WTC11 (cell line): ENCODE data around the gene GLB1L3.

ENCODE experiments used
- ATF1 ChIP-seq: sonication (generic); formaldehyde crosslinking; IDR thresholded peaks from 2 replicates; pipeline ENCODE4 v1.8.1; 2023; ENCODE audit warnings: mild to moderate bottlenecking, moderate library complexity, missing genetic modification reagents
- EMX1 ChIP-seq: fragments of 250-450 bp; sonication (Bioruptor Pico); IDR thresholded peaks from 2 replicates; pipeline ENCODE4 v1.8.0; 2021; ENCODE audit warnings: mild to moderate bottlenecking
- KAT7 ChIP-seq: sonication (generic); formaldehyde crosslinking; IDR thresholded peaks from 2 replicates; pipeline ENCODE4 v1.8.1; 2023; ENCODE audit warnings: missing genetic modification reagents, mild to moderate bottlenecking, borderline replicate concordance
- NFE2L1 ChIP-seq: sonication (generic); formaldehyde crosslinking; IDR thresholded peaks from 2 replicates; pipeline ENCODE4 v1.8.1; 2023; ENCODE audit warnings: missing genetic modification reagents
- NR3C1 ChIP-seq: sonication (generic); formaldehyde crosslinking; conservative IDR thresholded peaks from 2 replicates; pipeline ENCODE4 v1.8.1; 2023; ENCODE audit warnings: low read depth, mild to moderate bottlenecking, missing genetic modification reagents
- TP53 ChIP-seq: sonication (generic); formaldehyde crosslinking; IDR thresholded peaks from 2 replicates; pipeline ENCODE4 v1.8.1; 2023; ENCODE audit warnings: mild to moderate bottlenecking, missing genetic modification reagents
- ZNF671 ChIP-seq: fragments of 250-450 bp; sonication (Bioruptor Pico); IDR thresholded peaks from 2 replicates; pipeline ENCODE4 v1.8.0; 2021; ENCODE audit warnings: mild to moderate bottlenecking
- TF ChIP-seq, protein P1 (sequence below): fragments of 200-600 bp; IDR thresholded peaks from 2 replicates; pipeline ENCODE4 v1.8.0; 2022; ENCODE audit warnings: antibody characterized with exemption
- TF ChIP-seq, protein P2 (sequence below): fragments of 250-450 bp; sonication (Bioruptor Pico); IDR thresholded peaks from 2 replicates; pipeline ENCODE4 v1.9.0; 2021; ENCODE audit warnings: moderate library complexity, mild to moderate bottlenecking, inconsistent platforms, borderline replicate concordance
- TF ChIP-seq, protein P3 (sequence below): sonication (generic); formaldehyde crosslinking; IDR thresholded peaks from 2 replicates; pipeline ENCODE4 v1.8.0; 2022; ENCODE audit warnings: mild to moderate bottlenecking, missing genetic modification reagents
- TF ChIP-seq, protein P4 (sequence below): fragments of 250-450 bp; sonication (Bioruptor Pico); conservative IDR thresholded peaks from 2 replicates; pipeline ENCODE4 v1.9.0; 2021; ENCODE audit warnings: mild to moderate bottlenecking

DNA sequence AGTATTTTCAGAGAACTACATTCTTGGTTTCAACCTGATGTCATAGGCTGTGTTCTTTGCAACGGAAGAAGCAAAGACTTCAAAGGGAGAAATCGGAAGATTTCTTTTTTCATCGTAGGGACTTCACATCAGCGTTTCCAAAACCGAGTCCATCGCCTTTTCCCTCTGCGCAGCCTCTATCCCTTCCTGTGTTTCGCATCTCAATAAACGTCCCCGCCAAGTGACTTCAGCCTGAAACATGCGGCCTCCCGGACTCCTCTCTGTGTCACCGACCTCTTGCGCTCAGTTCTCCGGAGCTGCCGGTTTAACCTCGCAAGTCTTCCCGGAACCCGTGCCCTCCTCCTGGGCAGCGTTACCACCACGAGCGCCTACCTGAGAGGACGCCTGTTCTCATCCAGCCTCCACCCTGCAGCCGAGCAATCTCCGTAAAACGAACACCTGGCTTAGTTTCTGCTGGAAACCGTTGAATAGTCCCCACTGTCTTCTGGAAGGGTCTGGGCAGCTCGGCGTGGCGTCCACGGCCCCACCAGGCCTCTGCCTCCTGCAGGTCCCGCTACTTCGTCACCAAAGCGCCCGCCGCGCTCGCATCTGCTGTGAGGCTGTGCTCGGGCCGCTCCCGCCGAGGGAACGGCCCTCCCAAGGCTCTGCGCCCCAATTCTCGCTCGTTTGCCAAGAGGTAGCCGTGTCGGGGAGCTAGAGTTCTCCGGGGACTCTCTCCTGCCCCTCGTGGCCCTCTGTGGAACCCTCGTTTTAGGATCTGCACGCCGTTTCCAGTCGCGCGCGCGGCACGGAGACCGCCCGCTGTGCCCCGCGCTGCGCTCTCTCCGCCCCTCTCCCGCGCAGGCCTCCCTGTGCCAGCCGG lies at the start of gene GLB1L3:
- TF ChIP-seq, protein P1, sequence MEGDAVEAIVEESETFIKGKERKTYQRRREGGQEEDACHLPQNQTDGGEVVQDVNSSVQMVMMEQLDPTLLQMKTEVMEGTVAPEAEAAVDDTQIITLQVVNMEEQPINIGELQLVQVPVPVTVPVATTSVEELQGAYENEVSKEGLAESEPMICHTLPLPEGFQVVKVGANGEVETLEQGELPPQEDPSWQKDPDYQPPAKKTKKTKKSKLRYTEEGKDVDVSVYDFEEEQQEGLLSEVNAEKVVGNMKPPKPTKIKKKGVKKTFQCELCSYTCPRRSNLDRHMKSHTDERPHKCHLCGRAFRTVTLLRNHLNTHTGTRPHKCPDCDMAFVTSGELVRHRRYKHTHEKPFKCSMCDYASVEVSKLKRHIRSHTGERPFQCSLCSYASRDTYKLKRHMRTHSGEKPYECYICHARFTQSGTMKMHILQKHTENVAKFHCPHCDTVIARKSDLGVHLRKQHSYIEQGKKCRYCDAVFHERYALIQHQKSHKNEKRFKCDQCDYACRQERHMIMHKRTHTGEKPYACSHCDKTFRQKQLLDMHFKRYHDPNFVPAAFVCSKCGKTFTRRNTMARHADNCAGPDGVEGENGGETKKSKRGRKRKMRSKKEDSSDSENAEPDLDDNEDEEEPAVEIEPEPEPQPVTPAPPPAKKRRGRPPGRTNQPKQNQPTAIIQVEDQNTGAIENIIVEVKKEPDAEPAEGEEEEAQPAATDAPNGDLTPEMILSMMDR, result no peak
- TF ChIP-seq KAT7 (0 out of 2 replicates have a peak, but pooled peaks have one; percentile 50), EMX1 (CRISPR knock-in tag) (no peak), TP53 (CRISPR knock-in tag) (0 out of 2 replicates have a peak, but pooled peaks have one; percentile 24), NFE2L1 (CRISPR knock-in tag) (no peak), ZNF671 (no peak), NR3C1 (no peak), ATF1 (0 out of 2 replicates have a peak, but pooled peaks have one; percentile 6)
- TF ChIP-seq, protein P2, sequence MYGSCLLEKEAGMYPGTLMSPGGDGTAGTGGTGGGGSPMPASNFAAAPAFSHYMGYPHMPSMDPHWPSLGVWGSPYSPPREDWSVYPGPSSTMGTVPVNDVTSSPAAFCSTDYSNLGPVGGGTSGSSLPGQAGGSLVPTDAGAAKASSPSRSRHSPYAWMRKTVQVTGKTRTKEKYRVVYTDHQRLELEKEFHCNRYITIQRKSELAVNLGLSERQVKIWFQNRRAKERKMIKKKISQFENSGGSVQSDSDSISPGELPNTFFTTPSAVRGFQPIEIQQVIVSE (CRISPR knock-in tag), result no peak
- TF ChIP-seq, protein P3, sequence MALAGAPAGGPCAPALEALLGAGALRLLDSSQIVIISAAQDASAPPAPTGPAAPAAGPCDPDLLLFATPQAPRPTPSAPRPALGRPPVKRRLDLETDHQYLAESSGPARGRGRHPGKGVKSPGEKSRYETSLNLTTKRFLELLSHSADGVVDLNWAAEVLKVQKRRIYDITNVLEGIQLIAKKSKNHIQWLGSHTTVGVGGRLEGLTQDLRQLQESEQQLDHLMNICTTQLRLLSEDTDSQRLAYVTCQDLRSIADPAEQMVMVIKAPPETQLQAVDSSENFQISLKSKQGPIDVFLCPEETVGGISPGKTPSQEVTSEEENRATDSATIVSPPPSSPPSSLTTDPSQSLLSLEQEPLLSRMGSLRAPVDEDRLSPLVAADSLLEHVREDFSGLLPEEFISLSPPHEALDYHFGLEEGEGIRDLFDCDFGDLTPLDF (CRISPR knock-in tag), result no peak
- TF ChIP-seq, protein P4, sequence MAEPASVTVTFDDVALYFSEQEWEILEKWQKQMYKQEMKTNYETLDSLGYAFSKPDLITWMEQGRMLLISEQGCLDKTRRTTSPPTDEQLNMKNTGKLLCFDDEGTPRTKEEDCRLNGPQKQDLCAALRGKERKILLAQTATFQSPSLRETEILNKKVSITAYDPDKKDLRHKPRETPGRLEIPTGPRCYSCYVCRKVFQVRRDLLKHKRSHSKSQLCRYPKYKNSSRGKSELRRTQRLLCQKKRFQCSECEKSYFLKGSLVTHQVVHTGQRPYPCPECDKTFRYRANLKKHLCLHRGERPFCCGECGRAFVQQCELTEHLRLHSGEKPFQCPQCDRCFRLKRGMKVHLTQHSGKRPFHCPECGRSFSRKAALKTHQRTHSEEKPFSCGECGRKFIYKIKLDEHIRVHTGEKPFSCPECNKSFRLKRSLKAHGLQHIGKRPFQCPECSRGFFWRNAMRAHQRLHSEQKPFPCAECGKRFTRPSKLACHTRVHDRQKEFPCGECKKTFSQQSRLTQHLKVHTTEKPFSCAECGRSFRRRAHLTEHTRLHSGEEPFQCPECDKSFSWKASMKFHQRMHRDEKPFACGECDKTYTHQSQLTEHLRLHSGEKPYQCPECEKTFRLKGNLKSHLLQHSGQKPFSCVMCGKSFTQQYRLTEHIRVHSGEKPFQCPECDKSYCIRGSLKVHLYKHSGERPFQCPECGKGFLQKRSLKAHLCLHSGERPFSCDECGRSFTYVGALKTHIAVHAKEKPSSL (CRISPR knock-in tag), result no peak
